Glomerular visceral epithelial cell (primary cell): ENCODE data around the gene UBE2K.
A peak's percentile ranks its signal among the peaks of the same experiment; 100 is the strongest.
"Not testable (repeated sequence)": the region's sequence is repeated elsewhere in the genome, so short reads cannot be mapped to it uniquely, and the experiment has no call there.

ENCODE experiments used
- DNase-seq: peaks from one replicate; pipeline ENCODE4 v3.0.0-alpha.2; 2016; ENCODE audit errors: extremely low spot score

UBE2K gene

GRCh38 chr4:39689970-39690369, 8.0 kb upstream of the UBE2K start:
- no peak for DNase-seq

GRCh38 chr4:39698424-39699009, 581 bp downstream of the UBE2K start:
- peak; percentile 53 for DNase-seq

GRCh38 chr4:39699687-39700409, 1.9 kb downstream of the UBE2K start:
- DNase-seq, result no peak

- no peak for DNase-seq
Measured at GRCh38 chr4:39700554-39700953, 2.6 kb downstream of the UBE2K start.

GRCh38 chr4:39702716-39703115, 4.8 kb downstream of the UBE2K start:
- no peak for DNase-seq

- DNase-seq, result not testable (repeated sequence)
Measured at GRCh38 chr4:39704789-39705188, 6.9 kb downstream of the UBE2K start.

- DNase-seq, result peak; percentile 88
Measured at GRCh38 chr4:39706334-39706733, 8.4 kb downstream of the UBE2K start.

- peak; percentile 43 for DNase-seq
Measured at GRCh38 chr4:39706741-39707511, 9.0 kb downstream of the UBE2K start.

GRCh38 chr4:39710098-39710896, 12.4 kb downstream of the UBE2K start:
- no peak for DNase-seq

- no peak for DNase-seq
Measured at GRCh38 chr4:39712819-39713607, 15.1 kb downstream of the UBE2K start.

GRCh38 chr4:39713691-39714090, 15.8 kb downstream of the UBE2K start:
- no peak for DNase-seq

- DNase-seq, result no peak
Measured at GRCh38 chr4:39714166-39714565, 16.2 kb downstream of the UBE2K start.

- no peak for DNase-seq
Measured at GRCh38 chr4:39715788-39716187, 17.9 kb downstream of the UBE2K start.

GRCh38 chr4:39716356-39716755, 18.4 kb downstream of the UBE2K start:
- DNase-seq, result no peak

- DNase-seq, result not testable (repeated sequence)
Measured at GRCh38 chr4:39717743-39718142, 19.8 kb downstream of the UBE2K start.

- no peak for DNase-seq
Measured at GRCh38 chr4:39718366-39719323, 20.7 kb downstream of the UBE2K start.

GRCh38 chr4:39719804-39720580, 22.1 kb downstream of the UBE2K start:
- no peak for DNase-seq

- not testable (repeated sequence) for DNase-seq
Measured at GRCh38 chr4:39721273-39721672, 23.3 kb downstream of the UBE2K start.

- no peak for DNase-seq
Measured at GRCh38 chr4:39721788-39722187, 23.9 kb downstream of the UBE2K start.
